Thoracic aorta (tissue), 2 donors: ENCODE data around the gene FBXO7. TPM values are rescaled to one million over a fixed set of nuclear protein-coding genes. Genes with fewer than 3 reads are reported as not detected.

Experiments
- ATAC-seq: fragments of 150-250 bp; one replicate; pipeline ENCODE4 v1.8.0; 2017; ENCODE audit warnings: low read depth; ENCODE audit not compliant: insufficient number of reproducible peaks, low FRiP score
- DNase-seq: peaks from one replicate; pipeline ENCODE4 v3.0.0-alpha.2; 2020; ENCODE audit warnings: low spot score
- H3K27ac ChIP-seq, 2 donors: fragments of 200-600 bp; sonication (generic); 1 replicate in 1 of 2; 2 replicates in 1 of 2; pipeline ENCODE4 v1.5.1; 2016; ENCODE audit warnings: mild to moderate bottlenecking in 2 of 2, moderate library complexity in 2 of 2
- H3K27me3 ChIP-seq: fragments of 200-600 bp; sonication (generic); replicated peaks from 2 replicates; pipeline ENCODE4 v1.6.0; 2016; ENCODE audit warnings: mild to moderate bottlenecking; ENCODE audit not compliant: insufficient read depth
- H3K36me3 ChIP-seq: fragments of 200-600 bp; sonication (generic); one replicate; pipeline ENCODE4 v1.5.1; 2016
- H3K4me1 ChIP-seq, 2 donors: fragments of 200-600 bp; sonication (generic); 1 replicate in 1 of 2; 2 replicates in 1 of 2; pipeline versions ENCODE4 v1.5.1 to v1.6.0; 2016; ENCODE audit warnings: low read depth in 2 of 2, mild to moderate bottlenecking in 1 of 2; ENCODE audit not compliant: control insufficient read depth in 1 of 2
- H3K4me3 ChIP-seq: fragments of 200-600 bp; sonication (generic); 2 replicates; pipeline ENCODE4 v1.5.1; 2016; ENCODE audit warnings: mild to moderate bottlenecking
- H3K9me3 ChIP-seq: fragments of 200-600 bp; sonication (generic); 2 replicates; pipeline ENCODE4 v1.5.1; 2016
- total RNA-seq, 2 donors: library from RNA; depleted of rRNA; stranded (reverse); fragments of >200 nt; gene quantifications; one replicate each; pipeline versions ENCODE4 v1.1.0 to v1.2.3, GENCODE V29; 2016
- TF ChIP-seq, protein P1 (sequence below): fragments of 200-600 bp; sonication (generic); IDR thresholded peaks from one replicate; pipeline ENCODE4 v1.5.1; 2019; ENCODE audit warnings: antibody characterized with exemption

The FBXO7 gene
- total RNA-seq, 2 donors from 2014 or later: 75.7 to 81.3 TPM

DNA sequence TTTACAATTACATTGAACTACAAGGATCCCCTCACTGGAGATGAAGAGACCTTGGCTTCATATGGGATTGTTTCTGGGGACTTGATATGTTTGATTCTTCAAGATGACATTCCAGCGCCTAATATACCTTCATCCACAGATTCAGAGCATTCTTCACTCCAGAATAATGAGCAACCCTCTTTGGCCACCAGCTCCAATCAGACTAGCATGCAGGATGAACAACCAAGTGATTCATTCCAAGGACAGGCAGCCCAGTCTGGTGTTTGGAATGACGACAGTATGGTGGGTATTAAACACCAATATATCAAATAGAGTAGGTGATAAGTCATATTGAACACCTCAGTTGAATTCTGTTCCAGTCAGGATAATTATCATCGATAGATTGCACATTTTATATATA, 4.4 kb downstream of the FBXO7 start:
- H3K27me3 ChIP-seq: no peaks in the 10 kb centered on the region
- no peaks in the 10 kb centered on the region for H3K9me3 ChIP-seq
- DNase-seq (no peak), ATAC-seq (no peak)
- no peak overlapping the region for H3K4me3 ChIP-seq
- no peak overlapping the region for H3K27ac ChIP-seq
- TF ChIP-seq, protein P1, sequence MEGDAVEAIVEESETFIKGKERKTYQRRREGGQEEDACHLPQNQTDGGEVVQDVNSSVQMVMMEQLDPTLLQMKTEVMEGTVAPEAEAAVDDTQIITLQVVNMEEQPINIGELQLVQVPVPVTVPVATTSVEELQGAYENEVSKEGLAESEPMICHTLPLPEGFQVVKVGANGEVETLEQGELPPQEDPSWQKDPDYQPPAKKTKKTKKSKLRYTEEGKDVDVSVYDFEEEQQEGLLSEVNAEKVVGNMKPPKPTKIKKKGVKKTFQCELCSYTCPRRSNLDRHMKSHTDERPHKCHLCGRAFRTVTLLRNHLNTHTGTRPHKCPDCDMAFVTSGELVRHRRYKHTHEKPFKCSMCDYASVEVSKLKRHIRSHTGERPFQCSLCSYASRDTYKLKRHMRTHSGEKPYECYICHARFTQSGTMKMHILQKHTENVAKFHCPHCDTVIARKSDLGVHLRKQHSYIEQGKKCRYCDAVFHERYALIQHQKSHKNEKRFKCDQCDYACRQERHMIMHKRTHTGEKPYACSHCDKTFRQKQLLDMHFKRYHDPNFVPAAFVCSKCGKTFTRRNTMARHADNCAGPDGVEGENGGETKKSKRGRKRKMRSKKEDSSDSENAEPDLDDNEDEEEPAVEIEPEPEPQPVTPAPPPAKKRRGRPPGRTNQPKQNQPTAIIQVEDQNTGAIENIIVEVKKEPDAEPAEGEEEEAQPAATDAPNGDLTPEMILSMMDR: no peak
- peaks cover 3% of the 10 kb centered on the region for H3K36me3 ChIP-seq
- peaks cover 14 to 26% of the 10 kb centered on the region in 2 donors for H3K4me1 ChIP-seq

DNA sequence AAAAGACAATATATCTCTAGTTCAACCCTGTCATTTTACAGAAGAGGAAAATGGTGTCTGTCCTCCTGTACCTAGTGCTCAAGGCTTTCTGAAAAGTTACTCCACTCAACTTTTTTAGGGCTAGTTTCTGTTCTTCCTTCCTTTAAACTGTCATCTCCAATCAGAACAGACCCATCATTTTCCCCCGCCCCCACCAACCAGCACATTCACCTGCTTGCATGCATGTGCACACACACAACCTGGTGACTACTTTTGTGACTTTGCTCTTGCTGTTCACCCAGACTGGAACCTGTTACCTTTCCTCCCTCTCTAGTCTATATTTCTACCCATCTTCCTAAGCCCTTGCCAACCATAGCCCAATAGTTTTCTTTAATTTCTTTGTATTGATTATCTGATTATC, 5.6 kb downstream of the FBXO7 start:
- Histone ChIP-seq H3K4me1 (peaks cover 12 to 26% of the 10 kb centered on the region in 2 donors), H3K9me3 (no peaks in the 10 kb centered on the region), H3K27me3 (no peaks in the 10 kb centered on the region), H3K4me3 (no peak overlapping the region), H3K27ac (no peak overlapping the region), H3K36me3 (peaks cover 6% of the 10 kb centered on the region)
- ATAC-seq (no peak), DNase-seq (no peak)
- TF ChIP-seq, protein P1: no peak

DNA sequence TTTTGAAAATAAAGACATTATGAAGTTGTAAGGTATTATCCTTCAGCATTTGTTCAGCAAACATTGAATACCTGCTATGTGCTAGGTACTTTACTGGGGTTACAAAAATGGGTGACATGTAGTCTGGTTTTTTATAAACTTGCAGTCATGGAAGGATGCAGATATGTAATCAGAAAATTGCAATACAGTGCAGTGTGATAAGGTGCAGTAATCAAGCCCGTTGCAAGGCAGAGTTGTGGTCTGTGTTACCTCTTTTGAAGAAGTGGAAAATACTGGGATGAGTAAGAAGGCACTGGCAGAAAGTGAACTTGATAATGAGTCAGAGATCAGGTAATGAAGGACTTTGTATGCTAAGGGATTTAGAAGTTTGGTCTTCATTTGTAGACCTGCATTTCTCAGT, 8.1 kb downstream of the FBXO7 start:
- ATAC-seq (no peak), DNase-seq (no peak)
- no peaks in the 10 kb centered on the region for H3K9me3 ChIP-seq
- H3K27ac ChIP-seq: no peak overlapping the region
- H3K27me3 ChIP-seq: no peaks in the 10 kb centered on the region
- H3K36me3 ChIP-seq: peaks cover 26% of the 10 kb centered on the region
- peaks cover 4 to 10% of the 10 kb centered on the region in 2 donors for H3K4me1 ChIP-seq
- H3K4me3 ChIP-seq: no peak overlapping the region
- TF ChIP-seq, protein P1: no peak

DNA sequence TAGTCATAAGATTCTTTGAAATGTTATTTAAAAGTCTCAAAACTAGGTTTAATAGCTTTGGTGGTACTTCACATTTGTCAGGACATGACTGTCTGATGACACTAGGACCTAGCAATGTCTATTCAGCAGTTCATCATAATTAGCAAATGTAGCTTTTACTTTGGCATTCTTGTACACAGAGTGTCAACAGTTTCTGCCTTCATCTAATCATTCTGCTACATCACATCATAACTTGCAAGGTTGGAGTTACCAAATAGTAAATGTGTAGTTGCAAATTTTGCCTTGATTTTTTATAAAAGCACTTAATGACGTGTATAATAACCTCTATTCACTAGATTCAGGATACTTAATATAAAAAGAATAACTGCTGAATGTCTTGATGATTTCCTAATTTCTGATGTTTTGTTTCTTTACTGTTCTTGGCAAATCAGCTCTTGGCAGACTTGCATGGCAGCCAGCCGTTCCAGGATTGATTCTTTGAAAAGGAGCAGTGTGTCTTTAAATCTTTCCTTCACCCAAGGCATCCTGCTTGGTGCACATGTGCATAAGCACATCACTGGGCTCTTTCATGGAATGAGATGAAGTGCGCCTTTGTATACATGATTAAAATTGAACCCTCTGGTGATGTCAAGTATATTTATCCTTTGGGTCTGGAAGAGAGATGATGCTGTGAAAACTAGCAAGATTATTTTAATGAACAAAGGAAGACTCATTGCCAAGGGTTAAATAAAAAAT, 12.2 kb downstream of the FBXO7 start:
- Histone ChIP-seq H3K27ac (no peak overlapping the region), H3K4me1 (peaks cover 4 to 10% of the 10 kb centered on the region in 2 donors), H3K4me3 (no peak overlapping the region), H3K36me3 (peaks cover 24% of the 10 kb centered on the region), H3K27me3 (no peaks in the 10 kb centered on the region), H3K9me3 (no peaks in the 10 kb centered on the region)
- ATAC-seq (no peak), DNase-seq (no peak)
- TF ChIP-seq, protein P1: no peak

DNA sequence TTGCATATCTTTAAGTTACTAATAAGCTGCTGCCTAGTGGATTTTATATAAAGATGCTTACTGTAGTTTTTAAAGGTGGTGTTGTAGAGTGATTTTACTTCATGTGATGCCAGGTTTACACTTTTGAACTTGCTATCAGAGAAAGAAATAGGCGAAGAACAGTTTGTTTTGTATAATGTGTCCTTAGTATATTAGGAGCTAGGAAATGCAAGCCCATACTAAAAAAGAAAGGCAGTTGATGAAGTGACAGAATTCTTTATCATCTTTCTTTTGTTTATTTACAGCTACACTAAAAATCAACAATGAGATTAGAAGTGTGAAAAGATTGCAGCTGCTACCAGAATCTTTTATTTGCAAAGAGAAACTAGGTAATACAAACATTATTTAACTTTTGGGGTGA, 12.8 kb downstream of the FBXO7 start:
- Histone ChIP-seq H3K27ac (no peak overlapping the region), H3K36me3 (peaks cover 24% of the 10 kb centered on the region), H3K27me3 (no peaks in the 10 kb centered on the region), H3K4me1 (peaks cover 4 to 6% of the 10 kb centered on the region in 2 donors), H3K9me3 (no peaks in the 10 kb centered on the region), H3K4me3 (no peak overlapping the region)
- DNase-seq (no peak), ATAC-seq (no peak)
- TF ChIP-seq, protein P1: no peak
